Measurements from ENCODE around the gene SEC22B. TPM values are rescaled to one million over a fixed set of nuclear protein-coding genes. Genes with fewer than 3 reads are reported as not detected.
"Not testable (repeated sequence)": the region's sequence is repeated elsewhere in the genome, so short reads cannot be mapped to it uniquely, and the experiment has no call there.

SEC22B gene
- total RNA-seq (2014; rRNA removed; shearing (Covaris generic)): 38.7 and 39.8 TPM in 2 replicates
- 26.6 and 26.9 TPM in 2 replicates for polyA plus RNA-seq (2015; cell fraction: cytosol; rRNA removed)
- polyA plus RNA-seq (2015; cell fraction: nucleus; rRNA removed): 54.8 and 63.5 TPM in 2 replicates

- in situ Hi-C loops (cut with HindIII; ENCODE audit: low pct_unique_long_range_greater_than_20kb, low sequenced_read_pairs): no loop called here
- peak; percentile 95 for DNase-seq (ENCODE audit: low read depth, low spot score)
Measured at GRCh38 chr1:120176092-120176855, at the start of gene SEC22B. Gene SEC22B (minus strand): TSS chr1:120176520. CDS start chr1:120176381, 139 bp downstream.

GRCh38 chr1:120217933-120218332 is 41.6 kb upstream of the SEC22B start:
- in situ Hi-C loops (cut with HindIII; ENCODE audit: low pct_unique_long_range_greater_than_20kb, low sequenced_read_pairs); DNase-seq (ENCODE audit: low read depth, low spot score): not testable (repeated sequence)

DNA sequence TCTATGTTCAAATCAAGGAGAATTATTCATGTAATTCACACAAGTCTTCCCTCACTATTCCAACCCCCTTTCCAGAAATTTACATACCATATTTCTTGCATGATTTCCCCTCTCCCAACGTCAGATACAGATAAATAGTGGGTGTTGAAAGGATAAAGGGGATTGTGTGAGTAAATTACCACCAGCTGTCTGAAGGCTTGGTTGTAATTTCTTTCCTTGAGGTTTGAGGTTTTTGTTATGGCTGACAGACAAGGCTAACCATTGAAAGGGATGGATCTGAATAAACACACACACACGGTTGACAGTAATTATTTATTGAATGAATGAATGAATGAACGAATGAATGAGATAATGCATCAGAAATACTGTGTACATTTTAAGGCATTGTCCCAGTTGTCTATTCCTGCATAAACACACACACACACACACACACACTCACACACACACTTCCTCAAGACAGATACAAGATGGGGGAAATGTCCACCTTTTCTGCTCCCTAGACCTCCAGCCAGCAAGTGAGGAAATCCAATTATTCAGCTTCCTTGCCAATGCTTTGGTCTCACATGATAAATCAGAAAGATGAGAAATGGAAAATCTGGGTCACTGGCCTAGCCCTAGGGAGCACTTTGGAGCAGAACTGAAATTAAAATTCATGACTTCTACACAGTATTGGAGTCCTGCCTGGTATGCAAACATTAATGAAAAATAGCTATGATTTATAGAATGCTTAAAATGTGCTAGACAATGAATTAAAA is 41.0 kb upstream of the SEC22B start:
- peak; percentile 0 for DNase-seq (ENCODE audit: low read depth, low spot score)
- in situ Hi-C loops (cut with HindIII; ENCODE audit: low pct_unique_long_range_greater_than_20kb, low sequenced_read_pairs): not testable (repeated sequence)

GRCh38 chr1:120213606-120214005 is 37.3 kb upstream of the SEC22B start:
- DNase-seq (ENCODE audit: low read depth, low spot score); in situ Hi-C loops (cut with HindIII; ENCODE audit: low pct_unique_long_range_greater_than_20kb, low sequenced_read_pairs): not testable (repeated sequence)

- DNase-seq (ENCODE audit: low read depth, low spot score); in situ Hi-C loops (cut with HindIII; ENCODE audit: low pct_unique_long_range_greater_than_20kb, low sequenced_read_pairs): not testable (repeated sequence)
Measured at GRCh38 chr1:120210754-120211153, 34.4 kb upstream of the SEC22B start.

DNA sequence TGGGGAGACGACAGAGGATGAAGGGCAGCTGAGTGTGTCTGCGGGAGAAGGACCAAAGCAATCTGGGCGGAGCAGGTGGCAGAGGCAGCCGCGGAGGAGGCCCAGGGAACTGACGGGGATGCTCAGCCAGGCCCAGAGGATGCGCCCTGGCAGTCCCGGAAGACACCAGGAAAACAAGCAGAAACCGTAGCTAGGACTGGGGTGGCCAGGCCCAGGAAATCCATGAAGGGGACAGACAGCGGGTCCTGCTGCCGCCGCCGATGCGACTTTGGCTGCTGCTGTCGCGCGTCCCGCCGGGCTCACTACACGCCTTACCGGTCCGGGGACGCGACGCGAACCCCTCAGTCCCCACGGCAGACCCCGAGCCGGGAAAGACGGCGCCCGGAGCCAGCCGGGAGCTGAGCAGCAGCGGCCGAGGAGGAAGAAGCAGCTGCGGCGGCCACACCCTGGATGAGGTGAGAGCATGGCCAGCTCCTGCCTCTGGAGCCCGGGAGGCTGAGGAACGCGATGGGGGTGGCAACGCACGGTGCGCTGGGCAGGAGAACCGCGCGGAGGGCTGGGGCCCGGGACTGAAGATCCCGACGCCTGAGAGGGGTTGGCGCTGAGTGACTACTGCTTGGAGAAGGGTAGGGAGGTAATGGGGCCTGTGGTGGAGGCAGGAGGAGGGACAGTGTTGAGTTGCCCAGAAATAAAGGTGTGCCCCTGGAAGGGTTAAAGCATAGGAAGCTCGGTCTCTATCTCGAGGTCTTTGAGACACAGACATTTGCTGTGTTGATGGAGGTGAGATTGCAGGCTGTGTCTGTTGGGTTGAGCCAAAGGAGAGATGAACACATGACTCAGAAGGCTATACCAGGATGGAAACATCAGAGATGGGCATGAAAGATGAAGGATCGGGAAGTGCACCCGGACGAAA is 20.8 kb upstream of the SEC22B start:
- DNase-seq (ENCODE audit: low read depth, low spot score); in situ Hi-C loops (cut with HindIII; ENCODE audit: low pct_unique_long_range_greater_than_20kb, low sequenced_read_pairs): not testable (repeated sequence)

DNA sequence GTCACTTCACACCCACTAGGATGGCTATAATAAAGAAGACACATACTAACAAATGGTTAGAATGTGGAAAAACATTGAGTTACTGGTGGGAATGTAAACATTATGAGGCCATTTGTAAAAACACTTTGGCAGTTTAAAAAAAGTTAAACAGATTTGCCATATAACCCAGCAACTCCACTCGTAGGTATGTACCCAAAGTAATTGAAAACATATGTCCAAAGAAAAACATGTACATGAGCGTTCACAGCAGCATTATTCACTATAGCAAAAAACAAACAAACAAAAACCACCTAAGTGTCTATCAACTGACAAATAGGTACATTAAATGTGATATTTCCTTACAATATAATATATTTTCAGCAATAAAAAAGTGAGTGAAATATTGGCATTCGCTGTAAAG is 12.3 kb upstream of the SEC22B start:
- in situ Hi-C loops (cut with HindIII; ENCODE audit: low pct_unique_long_range_greater_than_20kb, low sequenced_read_pairs); DNase-seq (ENCODE audit: low read depth, low spot score): not testable (repeated sequence)

DNA sequence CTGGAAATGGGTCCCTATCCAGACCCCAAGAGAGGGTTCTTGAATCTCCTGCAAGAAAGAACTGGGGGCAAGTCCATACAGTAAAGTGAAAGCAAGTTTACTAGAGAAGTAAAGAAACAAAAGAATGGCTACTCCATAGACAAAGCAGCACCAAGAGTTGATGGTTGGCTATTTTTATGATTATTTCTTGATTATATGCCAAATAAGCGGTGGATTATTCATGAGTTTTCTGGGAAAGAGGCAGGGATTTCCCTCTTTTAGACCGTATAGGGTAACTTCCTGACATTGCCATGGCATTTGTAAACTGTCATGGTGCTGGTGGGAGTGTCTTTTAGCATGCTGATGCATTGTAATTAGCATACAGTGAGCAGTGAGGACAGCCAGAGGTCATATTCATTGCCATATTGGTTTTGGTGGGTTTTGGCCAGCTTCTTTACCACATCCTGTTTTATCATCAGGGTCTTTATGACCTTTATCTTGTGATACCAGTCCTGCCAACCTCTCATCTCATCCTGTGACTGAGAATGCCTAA is 5.9 kb upstream of the SEC22B start:
- in situ Hi-C loops (cut with HindIII; ENCODE audit: low pct_unique_long_range_greater_than_20kb, low sequenced_read_pairs); DNase-seq (ENCODE audit: low read depth, low spot score): not testable (repeated sequence)

- in situ Hi-C loops (cut with HindIII; ENCODE audit: low pct_unique_long_range_greater_than_20kb, low sequenced_read_pairs): not testable (repeated sequence)
- peak; percentile 1 for DNase-seq (ENCODE audit: low read depth, low spot score)
Measured at GRCh38 chr1:120179811-120180690, 3.7 kb upstream of the SEC22B start.

DNA sequence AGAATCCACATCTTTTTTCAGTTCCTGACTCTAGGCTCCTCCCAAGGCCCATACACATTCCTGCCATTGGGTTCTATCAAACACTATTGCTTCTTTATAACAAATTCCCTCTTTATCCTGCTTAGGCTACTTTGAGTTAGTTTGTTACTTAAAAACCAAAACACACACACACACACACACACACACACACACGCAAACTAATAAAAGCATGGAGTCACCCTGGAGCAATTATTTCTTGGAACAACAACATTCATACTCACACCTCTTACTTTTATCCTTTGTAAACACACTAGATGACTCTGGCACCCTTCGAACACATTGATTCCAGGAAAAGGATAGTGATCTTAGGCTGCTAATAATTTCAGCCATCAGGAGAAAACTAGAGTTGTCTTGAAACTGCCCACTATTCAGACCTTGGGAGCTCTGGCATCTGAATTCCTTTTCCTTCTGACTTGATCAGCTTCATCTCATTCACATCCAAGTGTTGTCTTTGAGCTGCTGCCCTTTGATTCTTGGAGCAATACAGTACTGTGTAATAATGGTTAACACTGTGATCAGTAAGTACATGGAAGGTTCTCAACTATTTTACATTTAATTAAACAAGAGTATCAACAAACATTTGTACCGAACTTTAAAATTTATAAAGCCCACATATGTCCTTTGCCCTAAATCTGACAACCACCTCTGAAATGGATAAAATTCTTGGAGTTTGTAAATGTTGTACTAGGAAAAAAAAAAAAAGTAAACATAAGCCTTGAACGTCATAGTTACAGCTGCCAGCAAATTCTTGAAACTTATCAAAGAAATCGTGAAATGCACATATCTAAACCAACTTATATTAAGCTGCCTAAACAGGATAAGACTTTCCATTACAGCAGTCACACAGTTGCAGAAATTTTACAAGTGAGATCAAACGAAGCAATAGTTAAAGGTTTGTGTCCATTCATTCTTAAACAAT is 2.8 kb upstream of the SEC22B start:
- in situ Hi-C loops (cut with HindIII; ENCODE audit: low pct_unique_long_range_greater_than_20kb, low sequenced_read_pairs): no loop called here
- no peak for DNase-seq (ENCODE audit: low read depth, low spot score)

- DNase-seq (ENCODE audit: low read depth, low spot score); in situ Hi-C loops (cut with HindIII; ENCODE audit: low pct_unique_long_range_greater_than_20kb, low sequenced_read_pairs): not testable (repeated sequence)
Measured at GRCh38 chr1:120178058-120178457, 1.7 kb upstream of the SEC22B start.

DNA sequence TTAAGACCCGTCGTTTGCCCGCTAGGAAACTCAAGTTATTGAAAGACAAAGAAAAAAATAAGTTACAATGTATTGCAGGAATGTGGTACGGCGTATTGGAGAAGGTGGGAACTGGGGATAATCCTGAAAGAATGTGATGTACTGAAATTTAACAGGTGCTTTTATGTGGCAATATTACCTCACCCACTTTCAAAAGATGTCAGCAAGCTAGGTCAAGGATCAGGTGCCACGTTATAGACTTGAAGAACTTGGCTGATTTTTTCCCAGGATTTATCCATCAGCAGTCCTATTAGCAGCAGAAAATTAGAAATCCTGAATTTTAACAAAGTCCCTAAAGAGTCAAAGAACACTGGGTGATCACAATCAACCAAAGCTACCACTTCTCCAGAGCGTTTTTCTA is 632 bp downstream of the SEC22B start:
- peak; percentile 21 for DNase-seq (ENCODE audit: low read depth, low spot score)
- in situ Hi-C loops (cut with HindIII; ENCODE audit: low pct_unique_long_range_greater_than_20kb, low sequenced_read_pairs): not testable (repeated sequence)

DNA sequence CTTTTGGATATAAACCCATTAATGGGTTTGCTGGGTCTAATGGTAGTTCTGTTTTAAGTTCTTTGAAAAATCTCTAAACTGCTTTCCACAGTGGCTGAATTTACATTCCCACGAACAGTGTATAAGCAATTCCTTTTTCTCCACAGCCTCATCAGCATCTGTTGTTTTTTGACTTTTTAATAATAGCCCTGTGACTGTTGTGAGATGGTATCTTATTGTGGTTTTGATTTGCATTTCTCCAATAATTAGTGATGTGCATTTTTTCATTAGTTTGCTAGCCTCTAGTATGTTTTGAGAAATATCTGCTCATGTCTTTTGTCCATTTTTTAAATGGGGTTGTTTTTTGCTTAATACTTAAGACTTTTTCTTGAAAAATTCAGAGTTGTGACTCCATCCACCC is 11.6 kb downstream of the SEC22B start:
- DNase-seq (ENCODE audit: low read depth, low spot score); in situ Hi-C loops (cut with HindIII; ENCODE audit: low pct_unique_long_range_greater_than_20kb, low sequenced_read_pairs): not testable (repeated sequence)

GRCh38 chr1:120162015-120162414 is 14.3 kb downstream of the SEC22B start:
- DNase-seq (ENCODE audit: low read depth, low spot score); in situ Hi-C loops (cut with HindIII; ENCODE audit: low pct_unique_long_range_greater_than_20kb, low sequenced_read_pairs): not testable (repeated sequence)

- DNase-seq (ENCODE audit: low read depth, low spot score); in situ Hi-C loops (cut with HindIII; ENCODE audit: low pct_unique_long_range_greater_than_20kb, low sequenced_read_pairs): not testable (repeated sequence)
Measured at GRCh38 chr1:120158495-120158894, 17.8 kb downstream of the SEC22B start.
